Activated CD4-positive, CD25-positive, alpha-beta regulatory T cell treated with anti-CD3 and anti-CD28 coated beads, Interleukin-2, amount 50 U/mL, for 72 hours (primary cell): Measurements from ENCODE around the gene GRIK3.

Source experiments
- DNase-seq: peaks from one replicate; pipeline ENCODE4 v3.0.0; 2021

Gene GRIK3

DNA sequence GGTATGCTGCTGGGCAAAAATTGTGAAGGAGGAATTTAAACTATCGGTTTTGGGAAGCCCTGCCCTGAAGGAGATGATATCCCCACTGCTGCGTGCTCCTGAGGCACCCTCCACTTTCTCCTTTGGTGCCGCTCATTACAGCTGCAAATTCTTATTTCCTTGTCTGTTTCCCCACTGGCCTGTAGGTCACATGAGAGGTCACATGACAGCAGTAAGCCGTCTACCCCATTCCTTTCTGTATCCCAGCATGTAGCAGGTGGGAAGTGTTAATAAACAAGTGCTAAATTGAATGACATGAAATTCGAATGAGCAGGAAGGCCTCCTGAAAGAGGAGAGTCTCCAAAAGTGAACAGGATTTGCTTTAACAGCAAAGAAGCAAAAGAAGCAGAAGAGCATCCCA is 58.7 kb downstream of the GRIK3 start:
- no peak for DNase-seq

DNA sequence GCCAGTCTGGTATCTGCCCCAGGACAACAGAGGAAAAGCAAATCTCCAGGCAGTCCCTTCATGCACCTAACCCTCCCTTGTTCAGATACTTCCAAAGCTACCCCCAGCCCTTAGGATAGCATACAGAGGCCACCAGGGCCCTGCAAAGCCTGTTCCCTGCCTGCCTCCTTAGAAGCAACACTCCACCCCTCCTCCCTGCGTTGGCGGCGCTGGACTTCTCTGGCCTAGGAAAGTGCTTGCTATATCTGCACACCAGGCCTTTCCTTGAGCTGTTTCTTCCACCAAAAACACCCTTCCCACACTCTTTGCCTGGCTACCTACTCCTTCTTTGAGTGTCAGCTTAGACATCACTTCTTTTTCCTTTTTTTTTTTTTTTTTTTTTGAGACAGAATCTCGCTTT is 61.3 kb downstream of the GRIK3 start:
- DNase-seq: no peak

DNA sequence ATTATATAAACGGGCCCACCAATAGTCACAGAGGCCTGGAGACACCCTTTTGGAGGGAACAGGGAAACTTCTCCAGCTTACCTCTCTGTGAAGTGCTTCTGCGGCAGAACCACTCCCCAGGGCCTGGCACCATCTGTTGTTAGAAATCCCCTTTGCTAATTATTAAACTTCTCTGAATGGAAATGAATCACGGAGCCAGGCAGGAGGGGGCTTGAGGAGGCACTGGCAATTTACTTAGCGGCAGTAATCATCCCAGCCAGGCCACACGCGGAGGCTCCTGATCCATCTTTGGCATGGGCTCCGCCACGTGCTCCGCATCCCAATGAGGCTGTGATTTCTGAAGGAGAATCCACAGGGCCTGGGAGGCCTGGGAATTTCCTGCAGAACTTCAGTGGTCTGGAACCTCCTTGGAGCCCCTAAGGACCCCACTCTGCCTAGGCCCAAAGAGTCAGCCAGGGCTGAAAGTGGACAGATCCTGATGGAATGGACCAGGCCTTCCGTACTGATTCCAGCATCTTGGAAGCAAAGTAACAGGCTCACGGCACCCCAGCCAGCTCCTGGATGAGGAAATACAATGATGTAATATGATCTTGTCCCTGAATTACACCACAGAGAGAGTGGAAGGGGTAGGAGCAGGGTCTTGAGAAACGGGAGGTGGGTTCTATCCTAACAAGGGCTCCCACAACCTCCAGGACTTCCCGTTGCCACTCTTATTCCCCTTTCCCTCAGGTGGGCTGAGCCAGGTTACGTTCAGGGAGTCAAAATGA is 62.3 kb downstream of the GRIK3 start:
- DNase-seq: no peak

DNA sequence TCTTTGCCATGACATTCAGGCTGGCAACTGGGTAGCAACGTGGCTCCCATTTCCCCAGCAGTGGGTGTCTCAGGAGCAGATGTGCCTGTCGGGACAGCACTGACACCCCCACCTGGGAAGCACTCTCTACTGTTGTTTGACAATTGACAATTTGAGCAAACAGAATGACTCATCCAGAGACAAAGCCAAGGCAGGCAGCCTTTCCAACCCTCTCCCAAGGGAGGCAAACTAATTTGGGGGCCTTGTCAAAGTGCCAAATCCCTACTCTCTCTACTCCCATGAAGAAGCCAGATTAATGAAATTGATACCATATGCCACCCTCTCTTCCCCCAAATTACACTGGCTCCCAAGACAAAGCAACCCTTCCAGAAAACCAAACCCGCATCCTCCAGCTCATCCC is 65.6 kb downstream of the GRIK3 start:
- DNase-seq: no peak

DNA sequence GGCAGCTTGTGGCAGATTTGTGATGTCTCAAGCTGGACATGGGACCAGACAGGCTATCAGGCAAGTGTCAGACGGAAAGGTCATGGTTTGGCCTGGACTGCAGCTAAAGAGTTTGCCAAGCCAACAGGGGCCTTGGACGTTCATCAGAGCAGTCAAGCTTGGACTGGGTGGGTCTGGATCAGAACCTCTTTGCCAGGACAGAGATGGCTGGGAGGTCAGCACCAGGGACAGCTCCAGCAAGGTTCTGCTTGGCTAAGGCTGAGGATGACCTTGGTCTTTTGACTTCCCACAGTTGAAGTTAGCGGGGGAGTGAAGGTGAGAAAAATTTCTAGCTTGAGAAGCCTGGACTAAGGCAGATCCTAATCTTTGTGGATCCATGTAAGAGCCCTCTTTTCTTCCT is 68.1 kb downstream of the GRIK3 start:
- no peak for DNase-seq

DNA sequence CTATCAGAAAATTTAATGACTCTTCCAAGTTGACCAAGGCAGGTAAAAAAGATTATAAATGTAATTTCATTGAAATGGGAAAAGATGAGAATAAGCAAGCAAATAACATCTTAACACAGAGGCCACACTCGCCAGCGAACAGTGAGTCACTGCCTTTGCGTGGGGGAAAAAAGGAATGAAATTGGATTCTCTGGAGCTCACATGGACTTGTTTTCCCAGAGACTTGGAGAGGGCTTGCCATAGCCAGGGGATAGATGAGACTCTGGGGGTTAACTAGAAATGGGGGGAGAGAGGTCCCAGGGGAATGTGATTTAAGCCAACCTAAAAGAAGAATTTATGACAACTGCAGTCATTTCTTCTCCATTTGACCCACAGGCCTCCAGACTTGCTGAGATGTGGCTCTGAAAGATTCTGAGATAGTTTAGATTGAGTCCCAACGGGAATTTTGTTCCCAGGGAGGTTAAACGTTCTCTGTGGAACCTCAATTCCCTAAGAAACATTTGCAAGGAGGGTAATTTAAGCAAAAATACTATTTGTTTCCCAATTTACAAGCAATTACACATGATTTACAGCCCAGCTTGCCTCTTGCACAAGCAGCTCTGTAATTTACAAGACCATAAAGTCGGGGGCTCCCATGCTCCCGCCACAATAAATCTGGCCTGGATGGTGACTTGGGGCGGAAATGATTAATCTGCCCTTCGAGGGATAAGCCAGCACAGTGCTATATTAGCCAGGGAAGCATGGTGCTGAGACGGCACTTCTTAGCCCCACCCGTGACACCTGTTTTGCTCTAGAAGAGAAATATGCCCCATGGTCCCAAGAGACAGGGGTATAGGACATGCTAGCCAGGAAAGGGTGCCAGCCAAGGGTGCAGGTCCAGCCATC is 68.8 kb downstream of the GRIK3 start:
- no peak for DNase-seq

DNA sequence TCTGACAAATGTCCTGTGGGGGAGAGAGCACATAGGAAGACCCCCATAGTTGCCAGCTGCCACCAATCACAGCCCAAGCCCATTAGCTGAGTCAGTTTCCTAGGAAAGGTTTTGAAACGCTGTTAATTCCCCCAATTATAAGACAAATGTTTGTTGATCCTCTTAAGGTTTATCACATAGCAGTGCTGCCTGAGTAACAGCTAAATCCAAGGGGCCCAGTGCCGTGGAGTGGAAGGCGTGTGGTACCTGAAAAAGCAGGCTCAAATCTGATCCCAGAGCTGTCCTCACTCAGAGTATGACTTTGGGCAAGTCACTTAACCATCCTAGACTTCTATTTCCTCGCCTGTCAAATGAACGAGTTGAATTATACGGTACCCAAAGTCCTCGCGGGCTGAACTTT is 69.5 kb downstream of the GRIK3 start:
- no peak for DNase-seq

DNA sequence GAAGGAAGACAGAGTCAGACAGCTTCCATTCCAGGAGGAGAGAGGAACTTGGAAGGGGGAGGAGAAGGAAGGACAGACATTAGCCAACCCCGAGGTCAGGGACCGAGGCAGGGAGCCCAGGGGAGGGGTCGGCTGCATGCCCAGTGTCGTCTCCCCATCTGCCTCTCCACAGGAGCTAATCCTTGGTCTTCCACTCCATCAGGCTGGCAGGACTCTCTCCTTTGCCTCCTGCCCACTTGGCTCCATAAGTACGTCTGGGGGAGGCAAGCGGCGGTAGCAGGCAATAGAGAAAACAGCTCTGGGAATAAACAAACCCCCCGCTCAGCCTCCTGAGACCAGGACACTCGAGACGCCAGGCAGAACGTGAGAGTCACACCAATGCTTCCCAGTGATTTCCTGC is 71.3 kb downstream of the GRIK3 start:
- no peak for DNase-seq

DNA sequence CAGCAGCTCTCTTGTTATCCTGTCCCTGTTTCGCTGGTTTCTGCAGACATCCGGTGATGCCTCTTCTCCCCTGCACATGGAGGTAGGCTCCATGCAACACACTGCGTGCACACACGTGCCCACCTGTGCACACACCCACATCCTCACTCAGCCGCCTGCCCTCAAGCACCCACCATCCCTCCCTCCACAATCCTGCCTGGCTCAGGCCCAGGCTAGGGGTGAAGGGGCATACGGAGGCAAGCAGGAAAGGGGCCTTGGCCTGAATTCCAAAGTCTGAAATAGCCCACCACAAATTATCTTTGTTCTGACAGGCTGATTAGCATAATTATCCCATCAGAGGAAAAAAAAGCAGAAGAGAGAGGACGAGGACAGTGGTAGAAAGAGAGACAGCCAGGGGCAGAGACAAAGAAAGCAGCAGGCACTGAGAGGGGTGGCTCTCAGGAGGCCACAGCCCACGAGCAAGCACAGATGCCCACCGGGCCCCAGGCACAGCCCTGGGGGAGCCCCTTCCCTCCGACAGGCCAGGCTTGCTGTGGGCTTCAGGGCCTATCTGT is 73.2 kb downstream of the GRIK3 start:
- no peak for DNase-seq

DNA sequence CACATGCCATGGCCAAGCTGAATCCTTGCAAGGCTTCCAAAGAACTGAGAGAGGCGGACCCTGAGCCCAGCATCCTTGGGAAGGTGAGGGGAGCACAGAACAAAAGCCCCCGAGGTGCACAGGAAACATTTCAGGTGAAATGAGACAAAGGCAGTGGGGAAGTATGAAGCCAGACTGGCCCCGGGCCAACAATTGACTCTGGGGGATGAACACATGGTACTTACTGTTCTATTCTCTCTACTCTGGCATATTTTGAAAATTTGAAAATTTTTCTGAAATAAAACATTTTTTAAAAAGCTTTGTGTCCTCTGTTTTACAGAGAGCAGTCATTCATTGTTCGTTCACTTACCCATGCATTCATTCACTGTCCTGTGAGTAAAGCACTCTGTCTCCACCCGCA is 77.7 kb downstream of the GRIK3 start:
- no peak for DNase-seq

DNA sequence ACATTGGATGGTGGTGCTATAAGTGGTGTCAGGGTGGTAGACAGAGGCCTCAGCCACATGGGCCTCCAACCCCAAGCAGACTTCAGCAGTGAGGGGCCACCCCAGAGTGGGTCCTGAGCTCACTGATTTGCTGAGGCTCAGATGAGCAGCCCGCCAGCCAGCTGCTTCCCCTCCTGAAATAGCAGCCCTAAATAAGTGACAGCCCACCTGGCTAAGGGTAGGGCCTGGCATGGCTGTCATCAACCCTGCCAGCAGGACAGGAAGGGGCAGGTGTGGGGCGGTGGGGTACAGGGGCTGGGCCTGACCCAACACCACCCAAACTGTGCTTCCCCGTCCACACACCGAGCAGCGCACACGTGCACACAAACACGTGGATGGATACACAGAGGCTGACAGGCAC is 79.3 kb downstream of the GRIK3 start:
- no peak for DNase-seq

DNA sequence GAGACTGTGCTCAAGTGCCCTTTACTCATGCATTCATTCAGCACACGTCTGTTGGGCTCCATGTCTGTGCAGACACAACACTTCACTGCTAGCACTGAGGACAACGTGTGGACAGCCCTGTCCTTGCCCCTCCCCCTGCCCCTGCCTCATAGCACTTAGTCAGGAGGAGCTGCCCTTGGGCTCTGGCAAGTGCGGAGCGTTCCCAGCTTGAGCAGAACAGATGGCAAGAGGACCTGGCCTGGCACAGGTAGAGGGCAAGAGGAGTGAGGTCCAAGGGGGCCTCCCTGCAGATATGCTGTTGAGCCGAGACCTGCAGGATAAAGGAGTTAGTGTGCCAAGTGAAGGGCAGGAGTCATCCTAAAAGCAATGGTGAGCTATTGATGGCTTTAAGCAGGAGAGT is 81.3 kb downstream of the GRIK3 start:
- DNase-seq: no peak

DNA sequence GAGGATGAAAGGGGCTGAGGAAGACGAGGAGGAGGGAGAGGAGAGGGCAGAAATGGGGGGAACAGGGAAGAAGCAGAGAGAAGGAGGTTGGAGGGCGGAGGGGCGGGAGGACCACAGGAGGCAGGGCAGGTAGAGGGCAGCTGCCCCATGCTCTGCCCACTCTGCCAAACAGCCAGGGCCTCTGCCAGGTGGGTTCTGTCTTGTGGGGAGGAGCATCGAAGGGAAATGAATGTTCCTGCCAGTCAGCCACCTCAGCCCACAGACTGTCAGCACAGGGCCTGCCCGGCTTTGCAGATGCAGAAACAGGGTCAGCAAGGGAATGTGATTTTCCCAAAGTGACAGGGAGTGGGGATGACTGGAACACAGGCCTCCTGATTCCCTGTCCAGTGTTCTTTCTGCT is 82.6 kb downstream of the GRIK3 start:
- DNase-seq: no peak

DNA sequence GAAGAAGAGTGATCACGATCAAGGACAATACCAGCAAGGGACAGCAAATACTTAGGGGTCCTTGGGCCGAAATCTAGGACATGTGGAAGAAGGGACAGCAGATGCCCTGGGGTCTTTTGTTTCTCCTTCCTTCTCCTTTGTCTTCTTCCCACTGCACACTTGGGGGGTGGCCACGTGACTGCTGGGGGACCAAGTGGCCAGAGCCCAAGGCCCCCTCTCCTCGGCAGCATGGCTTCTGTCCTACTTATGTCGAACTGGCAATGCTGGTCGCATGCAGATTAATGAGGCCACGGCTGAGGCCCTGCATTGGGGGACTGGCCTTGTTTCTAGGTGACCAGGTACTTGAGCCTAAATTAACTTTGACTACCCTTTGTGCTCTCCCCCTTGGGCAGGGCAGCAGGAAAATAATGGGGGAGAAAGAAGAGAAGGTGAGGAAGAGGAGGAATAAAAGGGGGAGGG is 83.0 kb downstream of the GRIK3 start:
- DNase-seq: no peak

DNA sequence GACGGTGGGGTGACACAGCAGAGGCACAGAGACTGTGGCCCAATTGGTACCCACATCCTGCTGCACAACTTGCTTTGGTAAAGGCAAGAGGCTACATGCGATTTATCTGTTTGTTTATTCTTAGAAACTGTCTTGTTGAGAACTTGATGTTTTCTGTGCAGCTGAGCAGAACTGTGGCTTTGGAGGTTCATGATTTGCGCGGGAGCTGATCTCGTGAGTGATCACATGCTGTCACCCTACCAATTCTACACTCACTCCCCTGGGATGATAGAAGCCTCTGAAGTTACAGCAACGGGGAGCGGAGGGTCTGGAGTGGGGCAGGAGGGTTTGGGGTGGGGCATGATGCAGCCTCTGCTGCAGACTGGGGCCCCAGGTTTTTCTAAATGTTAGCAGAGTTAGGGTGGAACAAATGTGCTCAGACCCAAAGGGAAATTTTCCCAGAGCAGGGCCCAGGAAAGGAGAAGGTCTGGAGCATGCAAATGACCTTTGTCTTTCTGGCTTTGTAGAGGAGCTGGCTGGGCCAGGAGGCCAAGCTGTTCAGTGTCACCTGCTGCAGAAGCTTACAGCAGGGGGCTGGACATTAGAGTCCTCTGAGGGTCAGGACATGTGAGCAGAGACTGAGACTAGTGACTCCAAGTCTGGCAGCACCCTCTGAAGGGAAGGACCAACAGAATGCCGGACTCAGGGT is 83.6 kb downstream of the GRIK3 start:
- no peak for DNase-seq

DNA sequence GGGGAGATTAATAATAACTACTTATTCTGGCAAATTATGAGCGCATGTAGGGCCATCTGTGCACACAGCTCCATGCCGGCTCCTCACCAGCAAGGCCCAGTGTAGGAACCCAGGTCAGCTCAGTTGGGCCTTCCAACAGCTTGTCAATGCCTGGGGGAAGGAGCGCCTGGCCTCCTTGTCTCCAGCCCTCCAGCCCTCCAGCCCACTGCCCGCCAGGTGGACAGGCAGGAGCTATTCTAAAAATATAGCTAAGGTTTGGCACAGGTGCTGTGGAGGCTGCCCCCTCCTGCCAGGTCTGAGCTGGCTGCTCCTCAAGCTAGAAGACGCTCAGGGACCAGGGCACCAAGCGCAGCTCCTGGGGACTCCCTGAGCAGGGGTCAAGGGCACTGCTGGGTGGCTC is 85.7 kb downstream of the GRIK3 start:
- no peak for DNase-seq

DNA sequence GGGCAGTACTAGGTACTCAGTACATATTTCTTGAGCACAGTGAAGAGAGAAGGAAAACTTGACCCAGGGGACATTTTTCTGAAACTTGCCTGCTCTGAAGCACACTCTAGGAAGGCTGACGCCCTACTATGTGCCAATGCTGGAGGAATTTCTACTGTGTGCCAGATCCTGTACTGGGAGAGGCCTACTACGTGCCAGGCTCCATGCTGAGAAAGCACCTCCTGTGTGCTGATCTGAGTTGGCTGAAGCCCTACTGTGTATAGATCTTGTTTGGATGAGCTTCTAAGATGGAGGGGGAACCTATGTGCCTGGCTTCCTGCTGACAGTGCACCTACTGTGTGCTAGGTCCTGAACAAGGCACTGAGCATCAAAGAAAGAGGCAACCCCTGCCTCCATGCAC is 86.2 kb downstream of the GRIK3 start:
- no peak for DNase-seq

DNA sequence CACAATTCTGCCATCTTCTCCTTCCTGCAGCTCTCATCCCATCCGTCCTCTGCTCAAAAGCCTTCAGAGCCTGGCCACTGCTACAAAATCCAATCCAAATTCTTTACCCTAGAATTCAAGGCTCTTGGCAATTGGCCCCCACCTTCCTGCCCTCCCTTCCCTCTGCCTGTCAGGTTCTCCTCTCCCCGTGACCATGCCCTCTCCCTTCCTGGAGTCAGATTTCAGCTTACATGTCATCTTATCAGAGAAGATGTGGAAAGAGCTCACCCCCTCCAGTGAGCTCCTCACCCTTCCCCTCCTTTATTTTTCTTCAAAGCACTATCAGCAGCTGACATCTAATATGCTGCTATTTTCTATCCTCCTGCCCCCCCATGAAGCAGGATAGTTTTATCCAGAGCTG is 86.9 kb downstream of the GRIK3 start:
- no peak for DNase-seq

DNA sequence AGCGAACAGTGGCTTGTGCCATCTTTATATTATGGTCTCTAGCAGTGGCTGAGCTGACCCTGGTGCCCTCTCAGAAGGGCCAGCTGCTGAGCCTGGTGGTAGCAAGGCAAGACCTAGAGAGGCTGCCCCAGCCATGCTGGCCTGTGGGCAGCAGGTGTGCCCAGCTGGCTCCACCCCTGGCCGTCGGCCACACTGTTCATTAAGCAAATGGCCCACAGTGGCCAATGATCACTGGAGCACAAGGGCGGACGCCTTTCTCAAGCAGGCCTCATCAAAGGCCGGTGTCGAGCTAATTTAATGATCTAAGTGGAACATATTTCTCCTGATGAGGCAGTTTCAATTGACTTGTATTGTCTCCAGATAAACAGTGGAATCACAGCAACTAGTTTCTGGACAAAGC is 89.4 kb downstream of the GRIK3 start:
- DNase-seq: no peak

DNA sequence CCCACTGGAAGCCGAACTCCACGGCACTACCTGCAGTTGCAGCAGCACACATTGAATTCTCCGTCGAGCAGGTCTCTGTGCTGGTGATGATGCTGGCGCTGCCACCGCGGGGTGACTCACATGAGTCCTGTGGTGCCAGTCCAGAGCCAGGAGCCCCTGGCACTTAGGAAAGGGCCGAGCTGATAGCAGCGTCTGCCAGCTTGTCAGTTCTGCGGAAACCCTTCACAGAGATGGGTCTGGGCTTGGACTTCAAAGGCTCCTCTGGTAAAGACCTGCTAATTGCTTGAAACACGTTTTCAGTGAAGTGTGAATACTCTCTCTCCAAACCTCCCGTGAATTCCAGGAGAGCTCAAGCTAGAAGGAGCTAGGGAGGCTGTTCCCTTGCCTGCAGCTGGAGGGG is 92.2 kb downstream of the GRIK3 start:
- no peak for DNase-seq

DNA sequence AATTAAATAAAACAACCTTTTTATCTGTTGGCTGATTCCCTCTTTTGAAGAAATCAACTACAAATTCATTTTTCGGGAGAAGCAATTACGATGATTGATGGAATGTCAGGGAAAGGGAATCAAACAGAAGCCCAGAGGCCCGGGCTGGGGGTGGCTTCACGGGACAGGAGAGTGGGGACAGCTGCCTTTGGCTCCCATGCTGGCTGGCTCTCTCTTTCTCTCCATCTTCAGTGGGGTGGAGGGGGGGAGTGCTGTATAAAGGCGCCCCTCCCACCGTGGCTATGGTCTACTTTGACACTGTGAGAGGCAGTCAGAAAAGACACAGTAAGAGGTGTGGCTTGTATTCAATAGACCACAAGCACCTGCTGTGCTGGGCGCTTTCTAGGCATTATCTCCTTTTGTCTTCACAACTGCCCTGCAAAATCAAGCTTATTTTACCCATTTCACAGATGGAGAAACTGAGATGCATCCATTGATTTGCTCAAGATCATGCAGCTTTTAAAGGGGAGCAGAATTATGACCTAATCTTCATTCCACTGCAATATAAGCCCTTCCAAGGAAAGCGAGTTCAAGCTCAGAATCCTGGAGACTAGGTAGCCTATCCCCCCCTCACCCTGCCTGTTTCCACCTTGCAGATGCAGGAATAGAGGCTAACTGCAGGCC is 92.9 kb downstream of the GRIK3 start:
- DNase-seq: no peak

DNA sequence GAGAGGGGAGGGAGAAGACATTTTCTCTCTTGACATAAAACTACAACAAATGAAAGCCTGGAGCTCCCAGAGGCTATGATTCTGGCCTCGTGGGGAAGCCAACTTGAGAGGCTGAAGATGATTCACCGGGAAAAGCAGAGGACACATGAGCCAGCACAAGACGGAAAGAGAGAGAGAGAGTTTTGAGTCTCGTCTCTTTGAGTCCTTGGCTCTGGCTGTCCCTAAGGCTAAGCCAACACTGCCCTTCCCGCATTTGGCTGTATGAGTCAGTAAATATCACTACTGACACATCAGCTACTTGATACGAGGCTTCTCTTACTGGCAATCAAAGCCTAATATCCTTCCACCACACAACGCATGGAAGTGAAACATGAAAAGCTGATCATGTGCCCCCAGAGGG is 95.5 kb downstream of the GRIK3 start:
- DNase-seq: no peak

DNA sequence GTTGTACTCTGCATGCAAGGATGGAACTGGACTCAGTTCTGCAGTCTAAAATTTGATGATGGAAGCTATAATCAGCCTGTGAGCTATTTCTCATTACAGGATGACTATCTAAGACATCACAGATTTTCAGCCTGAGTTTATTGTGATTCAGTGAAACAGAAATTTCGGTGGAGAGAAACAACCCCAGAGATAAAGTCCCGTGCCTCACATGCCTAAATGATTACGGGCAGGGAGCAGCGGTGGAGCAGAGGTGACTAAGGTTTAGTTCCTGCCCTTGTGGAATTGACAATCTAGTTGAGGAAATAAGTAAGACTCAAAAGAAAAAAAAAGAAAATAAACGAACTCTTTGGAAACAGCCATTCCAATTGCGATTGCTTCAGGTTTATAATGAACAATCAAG is 96.9 kb downstream of the GRIK3 start:
- no peak for DNase-seq
